HL-60 (cell line): ENCODE results near the gene LDB3.

Experiments
- CTCF ChIP-seq: IDR thresholded peaks from one replicate; pipeline ENCODE4 v1.5.1; 2011; ENCODE audit warnings: low read length, control low read depth, inconsistent platforms; ENCODE audit not compliant: insufficient read depth
- POLR2AphosphoS5 ChIP-seq: IDR thresholded peaks from 2 replicates; pipeline ENCODE4 v1.6.1; 2012; ENCODE audit warnings: low read depth

GRCh38 chr10:86703176-86703575, 34.9 kb downstream of the LDB3 start:
- no peak for TF ChIP-seq CTCF
- no peak for TF ChIP-seq POLR2AphosphoS5
